ENCODE measurements around the gene RASA3.

The RASA3 gene

GRCh38 chr13:113952151-113952982 is 180.1 kb downstream of the RASA3 start:
- Histone ChIP-seq H3K9ac (ENCODE audit: low read depth, low read length) (no peak overlapping the region), H3K36me3 (ENCODE audit: control insufficient read depth, insufficient read depth, low read length) (peaks cover 4% of the 10 kb centered on the region), H3K27me3 (ENCODE audit: control insufficient read depth, insufficient read depth, low read length) (no peaks in the 10 kb centered on the region), H3K9me3 (ENCODE audit: control insufficient read depth, insufficient read depth, low read length) (no peaks in the 10 kb centered on the region), H3K4me1 (ENCODE audit: control insufficient read depth, insufficient read depth, low read length) (no peaks in the 10 kb centered on the region), H3K4me3 (ENCODE audit: low read depth, low read length) (no peak overlapping the region)

- no peak overlapping the region for H3K9ac ChIP-seq (ENCODE audit: low read depth, low read length)
- peaks cover 4% of the 10 kb centered on the region for H3K36me3 ChIP-seq (ENCODE audit: control insufficient read depth, insufficient read depth, low read length)
- H3K27me3 ChIP-seq (ENCODE audit: control insufficient read depth, insufficient read depth, low read length), result no peaks in the 10 kb centered on the region
- no peak overlapping the region for H3K4me3 ChIP-seq (ENCODE audit: low read depth, low read length)
- H3K4me1 ChIP-seq (ENCODE audit: control insufficient read depth, insufficient read depth, low read length), result no peaks in the 10 kb centered on the region
- H3K9me3 ChIP-seq (ENCODE audit: control insufficient read depth, insufficient read depth, low read length), result no peaks in the 10 kb centered on the region
These were observed 181.0 kb downstream of the RASA3 start for GRCh38 chr13:113951246-113951999.

- H3K36me3 ChIP-seq (ENCODE audit: control insufficient read depth, insufficient read depth, low read length), result no peaks in the 10 kb centered on the region
- H3K4me1 ChIP-seq (ENCODE audit: control insufficient read depth, insufficient read depth, low read length), result no peaks in the 10 kb centered on the region
- no peaks in the 10 kb centered on the region for H3K27me3 ChIP-seq (ENCODE audit: control insufficient read depth, insufficient read depth, low read length)
- no peaks in the 10 kb centered on the region for H3K9me3 ChIP-seq (ENCODE audit: control insufficient read depth, insufficient read depth, low read length)
- H3K4me3 ChIP-seq (ENCODE audit: low read depth, low read length), result no peak overlapping the region
- no peak overlapping the region for H3K9ac ChIP-seq (ENCODE audit: low read depth, low read length)
These were observed 181.8 kb downstream of the RASA3 start for GRCh38 chr13:113950451-113951245.

- Histone ChIP-seq H3K9me3 (ENCODE audit: control insufficient read depth, insufficient read depth, low read length) (no peaks in the 10 kb centered on the region), H3K9ac (ENCODE audit: low read depth, low read length) (no peak overlapping the region), H3K4me3 (ENCODE audit: low read depth, low read length) (no peak overlapping the region), H3K27me3 (ENCODE audit: control insufficient read depth, insufficient read depth, low read length) (no peaks in the 10 kb centered on the region), H3K36me3 (ENCODE audit: control insufficient read depth, insufficient read depth, low read length) (no peaks in the 10 kb centered on the region), H3K4me1 (ENCODE audit: control insufficient read depth, insufficient read depth, low read length) (no peaks in the 10 kb centered on the region)
These were observed 182.9 kb downstream of the RASA3 start for GRCh38 chr13:113949546-113949945.

- H3K4me3 ChIP-seq (ENCODE audit: low read depth, low read length), result no peak overlapping the region
- no peaks in the 10 kb centered on the region for H3K4me1 ChIP-seq (ENCODE audit: control insufficient read depth, insufficient read depth, low read length)
- H3K9ac ChIP-seq (ENCODE audit: low read depth, low read length), result no peak overlapping the region
- H3K27me3 ChIP-seq (ENCODE audit: control insufficient read depth, insufficient read depth, low read length), result no peaks in the 10 kb centered on the region
- H3K36me3 ChIP-seq (ENCODE audit: control insufficient read depth, insufficient read depth, low read length), result no peaks in the 10 kb centered on the region
- H3K9me3 ChIP-seq (ENCODE audit: control insufficient read depth, insufficient read depth, low read length), result no peaks in the 10 kb centered on the region
These were observed 184.2 kb downstream of the RASA3 start for GRCh38 chr13:113948034-113948742.

GRCh38 chr13:113947311-113948033 is 185.0 kb downstream of the RASA3 start:
- no peaks in the 10 kb centered on the region for H3K27me3 ChIP-seq (ENCODE audit: control insufficient read depth, insufficient read depth, low read length)
- no peaks in the 10 kb centered on the region for H3K36me3 ChIP-seq (ENCODE audit: control insufficient read depth, insufficient read depth, low read length)
- no peak overlapping the region for H3K9ac ChIP-seq (ENCODE audit: low read depth, low read length)
- no peak overlapping the region for H3K4me3 ChIP-seq (ENCODE audit: low read depth, low read length)
- no peaks in the 10 kb centered on the region for H3K4me1 ChIP-seq (ENCODE audit: control insufficient read depth, insufficient read depth, low read length)
- no peaks in the 10 kb centered on the region for H3K9me3 ChIP-seq (ENCODE audit: control insufficient read depth, insufficient read depth, low read length)

GRCh38 chr13:113946409-113947181 is 185.8 kb downstream of the RASA3 start:
- Histone ChIP-seq H3K9ac (ENCODE audit: low read depth, low read length) (no peak overlapping the region), H3K27me3 (ENCODE audit: control insufficient read depth, insufficient read depth, low read length) (no peaks in the 10 kb centered on the region), H3K9me3 (ENCODE audit: control insufficient read depth, insufficient read depth, low read length) (no peaks in the 10 kb centered on the region)

GRCh38 chr13:113945857-113946408 is 186.5 kb downstream of the RASA3 start:
- Histone ChIP-seq H3K4me1 (ENCODE audit: control insufficient read depth, insufficient read depth, low read length) (no peaks in the 10 kb centered on the region), H3K4me3 (ENCODE audit: low read depth, low read length) (no peak overlapping the region), H3K27me3 (ENCODE audit: control insufficient read depth, insufficient read depth, low read length) (no peaks in the 10 kb centered on the region), H3K9ac (ENCODE audit: low read depth, low read length) (no peak overlapping the region), H3K9me3 (ENCODE audit: control insufficient read depth, insufficient read depth, low read length) (no peaks in the 10 kb centered on the region), H3K36me3 (ENCODE audit: control insufficient read depth, insufficient read depth, low read length) (no peaks in the 10 kb centered on the region)

More at GRCh38 chr13:113946409-113947181, 185.8 kb downstream of the RASA3 start:
- no peaks in the 10 kb centered on the region for H3K36me3 ChIP-seq (ENCODE audit: control insufficient read depth, insufficient read depth, low read length)
- H3K4me1 ChIP-seq (ENCODE audit: control insufficient read depth, insufficient read depth, low read length), result no peaks in the 10 kb centered on the region
- H3K4me3 ChIP-seq (ENCODE audit: low read depth, low read length), result no peak overlapping the region

- Histone ChIP-seq H3K9me3 (ENCODE audit: control insufficient read depth, insufficient read depth, low read length) (no peaks in the 10 kb centered on the region), H3K4me1 (ENCODE audit: control insufficient read depth, insufficient read depth, low read length) (no peaks in the 10 kb centered on the region), H3K36me3 (ENCODE audit: control insufficient read depth, insufficient read depth, low read length) (no peaks in the 10 kb centered on the region), H3K9ac (ENCODE audit: low read depth, low read length) (no peak overlapping the region), H3K27me3 (ENCODE audit: control insufficient read depth, insufficient read depth, low read length) (no peaks in the 10 kb centered on the region), H3K4me3 (ENCODE audit: low read depth, low read length) (no peak overlapping the region)
These were observed 188.4 kb downstream of the RASA3 start for GRCh38 chr13:113943821-113944565.

All from iPS-15b (cell line).